ENCODE data around the gene GRIN2D. TPM values are rescaled to one million over a fixed set of nuclear protein-coding genes. Genes with fewer than 3 reads are reported as not detected.

Gene GRIN2D
- total RNA-seq, 1 experiment from 2014 or later: 0.03 TPM

DNA sequence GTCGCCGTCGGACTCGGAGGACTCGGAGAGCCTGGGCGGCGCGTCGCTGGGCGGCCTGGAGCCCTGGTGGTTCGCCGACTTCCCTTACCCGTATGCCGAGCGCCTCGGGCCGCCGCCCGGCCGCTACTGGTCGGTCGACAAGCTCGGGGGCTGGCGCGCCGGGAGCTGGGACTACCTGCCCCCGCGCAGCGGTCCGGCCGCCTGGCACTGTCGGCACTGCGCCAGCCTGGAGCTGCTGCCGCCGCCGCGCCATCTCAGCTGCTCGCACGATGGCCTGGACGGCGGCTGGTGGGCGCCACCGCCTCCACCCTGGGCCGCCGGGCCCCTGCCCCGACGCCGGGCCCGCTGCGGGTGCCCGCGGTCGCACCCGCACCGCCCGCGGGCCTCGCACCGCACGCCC, 49.8 kb downstream of the GRIN2D start:
- Histone ChIP-seq H3K9me3 (no peaks in the 10 kb centered on the region), H3K36me3 (peaks cover 22% of the 10 kb centered on the region), H3K4me3 (no peak overlapping the region), H3K27me3 (no peaks in the 10 kb centered on the region)
- no peak for DNase-seq

Other genes with a start within 250 kb of the GRIN2D start
- gene LIG1, start 223.3 kb upstream of the GRIN2D start, total RNA-seq (2014; rRNA removed; shearing (Covaris generic); ENCODE audit: low replicate concordance): 37.7 and 98.0 TPM in 2 replicates
- gene ZSWIM9, start 223.0 kb upstream of the GRIN2D start, total RNA-seq (2014; rRNA removed; shearing (Covaris generic); ENCODE audit: low replicate concordance): 0.86 and 1.5 TPM in 2 replicates
- 8.3 and 17.5 TPM in 2 replicates for gene CARD8, start 137.8 kb upstream of the GRIN2D start, total RNA-seq (2014; rRNA removed; shearing (Covaris generic); ENCODE audit: low replicate concordance)
- not detected in 2 replicates for gene ZNF114, start 123.6 kb upstream of the GRIN2D start, total RNA-seq (2014; rRNA removed; shearing (Covaris generic); ENCODE audit: low replicate concordance)
- 149 and 258 TPM in 2 replicates for gene EMP3, start 68.1 kb upstream of the GRIN2D start, total RNA-seq (2014; rRNA removed; shearing (Covaris generic); ENCODE audit: low replicate concordance)
- 3.4 and 5.1 TPM in 2 replicates for gene TMEM143, start 29.7 kb upstream of the GRIN2D start, total RNA-seq (2014; rRNA removed; shearing (Covaris generic); ENCODE audit: low replicate concordance)
- gene SYNGR4, start 29.3 kb upstream of the GRIN2D start, total RNA-seq (2014; rRNA removed; shearing (Covaris generic); ENCODE audit: low replicate concordance): not detected in 2 replicates
- 51.3 and 103 TPM in 2 replicates for gene KDELR1, start 2.1 kb upstream of the GRIN2D start, total RNA-seq (2014; rRNA removed; shearing (Covaris generic); ENCODE audit: low replicate concordance)
- 86.6 and 138 TPM in 2 replicates for gene GRWD1, start 52.3 kb downstream of the GRIN2D start, total RNA-seq (2014; rRNA removed; shearing (Covaris generic); ENCODE audit: low replicate concordance)
- 0.22 and 0.43 TPM in 2 replicates for gene KCNJ14, start 61.9 kb downstream of the GRIN2D start, total RNA-seq (2014; rRNA removed; shearing (Covaris generic); ENCODE audit: low replicate concordance)
- gene CYTH2, start 75.7 kb downstream of the GRIN2D start, total RNA-seq (2014; rRNA removed; shearing (Covaris generic); ENCODE audit: low replicate concordance): 84.7 and 163 TPM in 2 replicates
- gene LMTK3, start 118.2 kb downstream of the GRIN2D start, total RNA-seq (2014; rRNA removed; shearing (Covaris generic); ENCODE audit: low replicate concordance): not detected in 2 replicates
- gene SULT2B1, start 158.5 kb downstream of the GRIN2D start, total RNA-seq (2014; rRNA removed; shearing (Covaris generic); ENCODE audit: low replicate concordance): 0.49 TPM in 1 of 2 replicates, not detected in the other
- not detected in 2 replicates for gene SPACA4, start 213.1 kb downstream of the GRIN2D start, total RNA-seq (2014; rRNA removed; shearing (Covaris generic); ENCODE audit: low replicate concordance)
- gene FAM83E, start 221.4 kb downstream of the GRIN2D start, total RNA-seq (2014; rRNA removed; shearing (Covaris generic); ENCODE audit: low replicate concordance): not detected in 2 replicates
- gene RPL18, start 225.5 kb downstream of the GRIN2D start, total RNA-seq (2014; rRNA removed; shearing (Covaris generic); ENCODE audit: low replicate concordance): 3,057 and 3,727 TPM in 2 replicates
- gene SPHK2, start 225.8 kb downstream of the GRIN2D start, total RNA-seq (2014; rRNA removed; shearing (Covaris generic); ENCODE audit: low replicate concordance): 6.7 and 8.6 TPM in 2 replicates
- 9.3 and 14.5 TPM in 2 replicates for gene DBP, start 243.7 kb downstream of the GRIN2D start, total RNA-seq (2014; rRNA removed; shearing (Covaris generic); ENCODE audit: low replicate concordance)